ENCODE measurements around the gene TMEM92. TPM values are rescaled to one million over a fixed set of nuclear protein-coding genes. Genes with fewer than 3 reads are reported as not detected.

TMEM92 gene
- total and polyA plus RNA-seq, 4 donors = 0.05 to 17.9 (median 4.0) TPM

DNA sequence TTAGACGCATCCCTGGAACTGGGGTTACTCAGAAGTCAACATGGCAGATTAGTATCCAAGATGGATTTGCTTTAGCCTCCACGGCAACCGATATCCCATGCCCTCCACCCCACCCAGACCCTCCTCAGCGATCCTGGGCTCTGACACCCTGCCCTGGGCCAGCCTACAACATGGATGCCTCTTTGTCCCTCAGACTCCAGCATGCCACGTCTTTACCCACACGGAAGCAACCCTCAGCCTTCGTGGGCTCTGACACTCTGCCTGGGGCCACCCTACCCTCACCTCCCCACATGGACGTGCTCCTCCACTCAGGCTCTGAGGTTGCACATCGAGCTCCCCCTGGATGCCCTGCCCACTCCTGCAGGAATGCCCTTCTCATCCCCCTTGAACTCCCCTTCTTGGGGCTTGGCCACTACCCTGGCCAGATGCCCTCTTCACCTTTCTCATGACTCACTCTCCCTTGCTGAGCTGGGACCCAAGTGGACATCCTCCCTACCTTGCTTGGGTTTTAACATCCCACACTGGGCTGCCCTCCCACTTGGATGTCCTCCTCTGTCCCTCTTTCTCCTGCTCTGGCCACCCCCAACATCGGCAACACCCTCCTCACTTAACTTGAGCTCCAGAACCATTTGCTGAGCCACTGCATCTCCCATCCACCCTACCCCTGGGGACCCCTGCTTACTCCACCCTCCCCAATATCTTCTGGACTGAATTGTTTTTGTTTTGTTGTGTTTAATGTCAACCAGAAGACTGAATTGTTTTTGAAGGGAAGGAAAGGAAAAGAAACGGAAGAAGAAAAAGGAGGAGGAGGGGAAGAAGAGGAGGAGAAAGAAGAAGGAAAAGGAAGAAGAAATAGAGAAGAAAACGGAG is 18.3 kb upstream of the TMEM92 start:
- no peak overlapping the region for H3K9ac ChIP-seq (ENCODE audit: low read depth in 1 of 2, low read length in 2 of 2)
- no peaks in the 10 kb centered on the region for H3K4me1 ChIP-seq (ENCODE audit: control insufficient read depth in 4 of 4, insufficient read depth in 4 of 4, low read length in 3 of 4)
- no peaks in the 10 kb centered on the region for H3K27me3 ChIP-seq (ENCODE audit: control insufficient read depth in 4 of 4, insufficient read depth in 4 of 4, low read length in 3 of 4)
- DNase-seq (ENCODE audit: low spot score) = no peak
- TF ChIP-seq HNF4A (conservative IDR thresholded peaks at IDR 0.05) (no peak), SP1 (IDR thresholded peaks at IDR 0.05) (no peak), EGR1 (IDR thresholded peaks at IDR 0.05; ENCODE audit: low read depth in 2 of 2) (no peak), FOXA1 (IDR thresholded peaks at IDR 0.05) (no peak), RAD21 (IDR thresholded peaks at IDR 0.05) (no peak), FOXA2 (IDR thresholded peaks at IDR 0.05) (no peak)
- TF ChIP-seq, protein P1, sequence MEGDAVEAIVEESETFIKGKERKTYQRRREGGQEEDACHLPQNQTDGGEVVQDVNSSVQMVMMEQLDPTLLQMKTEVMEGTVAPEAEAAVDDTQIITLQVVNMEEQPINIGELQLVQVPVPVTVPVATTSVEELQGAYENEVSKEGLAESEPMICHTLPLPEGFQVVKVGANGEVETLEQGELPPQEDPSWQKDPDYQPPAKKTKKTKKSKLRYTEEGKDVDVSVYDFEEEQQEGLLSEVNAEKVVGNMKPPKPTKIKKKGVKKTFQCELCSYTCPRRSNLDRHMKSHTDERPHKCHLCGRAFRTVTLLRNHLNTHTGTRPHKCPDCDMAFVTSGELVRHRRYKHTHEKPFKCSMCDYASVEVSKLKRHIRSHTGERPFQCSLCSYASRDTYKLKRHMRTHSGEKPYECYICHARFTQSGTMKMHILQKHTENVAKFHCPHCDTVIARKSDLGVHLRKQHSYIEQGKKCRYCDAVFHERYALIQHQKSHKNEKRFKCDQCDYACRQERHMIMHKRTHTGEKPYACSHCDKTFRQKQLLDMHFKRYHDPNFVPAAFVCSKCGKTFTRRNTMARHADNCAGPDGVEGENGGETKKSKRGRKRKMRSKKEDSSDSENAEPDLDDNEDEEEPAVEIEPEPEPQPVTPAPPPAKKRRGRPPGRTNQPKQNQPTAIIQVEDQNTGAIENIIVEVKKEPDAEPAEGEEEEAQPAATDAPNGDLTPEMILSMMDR (IDR thresholded peaks at IDR 0.05; ENCODE audit: low read depth, low read length, missing input control) = no peak
- H3K36me3 ChIP-seq (ENCODE audit: control insufficient read depth in 4 of 4, insufficient read depth in 3 of 4, low read depth in 1 of 4, low read length in 3 of 4) = no peaks in the 10 kb centered on the region
- H3K4me3 ChIP-seq (ENCODE audit: low read depth in 1 of 3, low read length in 3 of 3) = no peak overlapping the region
- no peaks in the 10 kb centered on the region for H3K9me3 ChIP-seq (ENCODE audit: control insufficient read depth in 4 of 4, low read length in 3 of 4)
- no peak overlapping the region for H3K27ac ChIP-seq (ENCODE audit: low read depth in 1 of 2, low read length in 2 of 2)
- 84% methylated on average over 12 of the region's 12 CpGs for WGBS

DNA sequence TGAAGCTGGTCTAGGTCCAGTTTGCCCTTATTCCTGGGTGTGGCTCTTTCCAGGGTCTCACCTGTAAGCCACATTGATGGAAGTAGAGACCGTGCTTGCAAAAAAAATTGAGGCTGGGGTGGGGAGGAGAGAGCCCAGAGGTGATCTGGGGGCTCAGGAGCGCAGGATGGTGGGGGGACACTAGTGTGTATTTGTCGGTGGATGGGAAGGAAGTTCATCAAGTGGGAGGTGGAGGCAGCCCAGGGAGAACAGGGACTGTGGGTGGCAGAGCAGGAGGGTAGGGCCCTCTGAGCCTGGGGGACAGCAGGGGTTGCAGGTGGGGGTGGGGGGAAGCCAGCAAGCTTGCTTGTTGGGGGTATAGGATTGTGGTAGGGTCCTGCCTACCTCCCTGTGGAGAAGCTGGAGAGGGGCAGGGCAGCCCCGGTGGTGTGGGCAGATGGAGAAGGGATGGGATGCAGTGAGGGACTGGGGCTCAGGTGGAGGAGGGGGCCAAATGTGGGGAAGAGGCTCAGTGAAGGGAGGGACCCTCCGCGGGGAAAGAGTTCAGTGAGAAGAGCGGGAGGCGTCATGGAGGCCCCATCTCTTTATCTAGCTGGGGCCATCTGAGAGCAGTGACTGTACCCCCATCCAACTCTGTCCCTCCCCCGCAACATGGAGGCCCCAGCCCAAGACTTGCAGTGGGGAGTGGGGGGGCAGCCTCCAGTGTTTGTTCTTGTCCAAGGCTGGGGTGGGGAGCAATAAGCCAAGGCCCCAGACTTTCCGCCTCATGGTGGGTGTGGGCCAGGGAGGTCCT is 17.2 kb upstream of the TMEM92 start:
- Histone ChIP-seq H3K27me3 (ENCODE audit: control insufficient read depth in 4 of 4, insufficient read depth in 4 of 4, low read length in 3 of 4) (no peaks in the 10 kb centered on the region), H3K9ac (ENCODE audit: low read depth in 1 of 2, low read length in 2 of 2) (no peak overlapping the region), H3K4me3 (ENCODE audit: low read depth in 1 of 3, low read length in 3 of 3) (no peak overlapping the region), H3K4me1 (ENCODE audit: control insufficient read depth in 4 of 4, insufficient read depth in 4 of 4, low read length in 3 of 4) (no peaks in the 10 kb centered on the region), H3K36me3 (ENCODE audit: control insufficient read depth in 4 of 4, insufficient read depth in 3 of 4, low read depth in 1 of 4, low read length in 3 of 4) (no peaks in the 10 kb centered on the region), H3K9me3 (ENCODE audit: control insufficient read depth in 4 of 4, low read length in 3 of 4) (no peaks in the 10 kb centered on the region), H3K27ac (ENCODE audit: low read depth in 1 of 2, low read length in 2 of 2) (no peak overlapping the region)
- 87% methylated on average over 10 of the region's 10 CpGs for WGBS
- TF ChIP-seq, protein P2, sequence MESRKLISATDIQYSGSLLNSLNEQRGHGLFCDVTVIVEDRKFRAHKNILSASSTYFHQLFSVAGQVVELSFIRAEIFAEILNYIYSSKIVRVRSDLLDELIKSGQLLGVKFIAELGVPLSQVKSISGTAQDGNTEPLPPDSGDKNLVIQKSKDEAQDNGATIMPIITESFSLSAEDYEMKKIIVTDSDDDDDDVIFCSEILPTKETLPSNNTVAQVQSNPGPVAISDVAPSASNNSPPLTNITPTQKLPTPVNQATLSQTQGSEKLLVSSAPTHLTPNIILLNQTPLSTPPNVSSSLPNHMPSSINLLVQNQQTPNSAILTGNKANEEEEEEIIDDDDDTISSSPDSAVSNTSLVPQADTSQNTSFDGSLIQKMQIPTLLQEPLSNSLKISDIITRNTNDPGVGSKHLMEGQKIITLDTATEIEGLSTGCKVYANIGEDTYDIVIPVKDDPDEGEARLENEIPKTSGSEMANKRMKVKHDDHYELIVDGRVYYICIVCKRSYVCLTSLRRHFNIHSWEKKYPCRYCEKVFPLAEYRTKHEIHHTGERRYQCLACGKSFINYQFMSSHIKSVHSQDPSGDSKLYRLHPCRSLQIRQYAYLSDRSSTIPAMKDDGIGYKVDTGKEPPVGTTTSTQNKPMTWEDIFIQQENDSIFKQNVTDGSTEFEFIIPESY (IDR thresholded peaks at IDR 0.05) = no peak
- TF ChIP-seq FOXA2 (IDR thresholded peaks at IDR 0.05) (no peak), GABPA (IDR thresholded peaks at IDR 0.05 in 1 of 2, conservative IDR thresholded peaks at IDR 0.05 in 1 of 2) (no peak), SP1 (IDR thresholded peaks at IDR 0.05) (no peak)
- TF ChIP-seq, protein P3, sequence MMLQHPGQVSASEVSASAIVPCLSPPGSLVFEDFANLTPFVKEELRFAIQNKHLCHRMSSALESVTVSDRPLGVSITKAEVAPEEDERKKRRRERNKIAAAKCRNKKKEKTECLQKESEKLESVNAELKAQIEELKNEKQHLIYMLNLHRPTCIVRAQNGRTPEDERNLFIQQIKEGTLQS (IDR thresholded peaks at IDR 0.05) = no peak
- no peak for DNase-seq (ENCODE audit: low spot score)

DNA sequence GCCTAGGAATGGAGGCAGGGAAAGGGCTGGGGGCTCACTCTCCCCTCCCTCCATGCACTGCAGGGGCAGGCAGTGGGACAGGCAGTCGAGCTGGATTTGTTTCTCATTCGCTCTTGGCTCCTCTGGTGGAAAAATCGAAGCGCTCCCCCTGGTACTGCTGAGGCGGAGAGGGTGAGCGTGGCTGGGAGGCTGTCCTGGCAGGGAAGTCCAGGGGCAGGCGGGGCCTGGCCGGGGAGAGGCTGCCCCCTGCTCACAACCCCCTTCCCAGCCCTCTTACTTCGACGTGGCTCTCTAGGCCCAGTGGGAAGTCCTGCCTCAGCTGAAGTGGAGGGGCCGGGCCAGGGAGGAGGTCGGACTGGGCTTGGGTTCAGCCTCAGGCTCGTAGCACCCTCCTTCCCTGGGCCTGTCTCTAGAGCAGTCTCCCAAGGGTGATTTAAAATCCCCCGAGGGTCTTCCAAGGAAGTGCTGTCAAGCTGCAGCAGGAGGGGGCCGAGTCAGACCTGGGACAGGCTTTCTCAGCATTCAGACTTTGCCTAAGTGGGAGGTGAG is 16.5 kb upstream of the TMEM92 start:
- no peaks in the 10 kb centered on the region for H3K9me3 ChIP-seq (ENCODE audit: control insufficient read depth in 4 of 4, low read length in 3 of 4)
- H3K36me3 ChIP-seq (ENCODE audit: control insufficient read depth in 4 of 4, insufficient read depth in 3 of 4, low read depth in 1 of 4, low read length in 3 of 4) = no peaks in the 10 kb centered on the region
- no peak overlapping the region for H3K4me3 ChIP-seq (ENCODE audit: low read depth in 1 of 3, low read length in 3 of 3)
- H3K27ac ChIP-seq (ENCODE audit: low read depth in 1 of 2, low read length in 2 of 2) = no peak overlapping the region
- no peaks in the 10 kb centered on the region for H3K4me1 ChIP-seq (ENCODE audit: control insufficient read depth in 4 of 4, insufficient read depth in 4 of 4, low read length in 3 of 4)
- H3K27me3 ChIP-seq (ENCODE audit: control insufficient read depth in 4 of 4, insufficient read depth in 4 of 4, low read length in 3 of 4) = no peaks in the 10 kb centered on the region
- TF ChIP-seq EGR1 (IDR thresholded peaks at IDR 0.05; ENCODE audit: low read depth in 2 of 2) (no peak), RAD21 (IDR thresholded peaks at IDR 0.05) (no peak), YY1 (IDR thresholded peaks at IDR 0.05) (no peak), FOXA2 (IDR thresholded peaks at IDR 0.05) (no peak), GABPA (IDR thresholded peaks at IDR 0.05 in 1 of 2, conservative IDR thresholded peaks at IDR 0.05 in 1 of 2) (no peak), RXRA (IDR thresholded peaks at IDR 0.05) (no peak), FOXA1 (IDR thresholded peaks at IDR 0.05) (no peak), TAF1 (conservative IDR thresholded peaks at IDR 0.05) (no peak), NR2F2 (IDR thresholded peaks at IDR 0.05) (no peak)
- TF ChIP-seq, protein P4, sequence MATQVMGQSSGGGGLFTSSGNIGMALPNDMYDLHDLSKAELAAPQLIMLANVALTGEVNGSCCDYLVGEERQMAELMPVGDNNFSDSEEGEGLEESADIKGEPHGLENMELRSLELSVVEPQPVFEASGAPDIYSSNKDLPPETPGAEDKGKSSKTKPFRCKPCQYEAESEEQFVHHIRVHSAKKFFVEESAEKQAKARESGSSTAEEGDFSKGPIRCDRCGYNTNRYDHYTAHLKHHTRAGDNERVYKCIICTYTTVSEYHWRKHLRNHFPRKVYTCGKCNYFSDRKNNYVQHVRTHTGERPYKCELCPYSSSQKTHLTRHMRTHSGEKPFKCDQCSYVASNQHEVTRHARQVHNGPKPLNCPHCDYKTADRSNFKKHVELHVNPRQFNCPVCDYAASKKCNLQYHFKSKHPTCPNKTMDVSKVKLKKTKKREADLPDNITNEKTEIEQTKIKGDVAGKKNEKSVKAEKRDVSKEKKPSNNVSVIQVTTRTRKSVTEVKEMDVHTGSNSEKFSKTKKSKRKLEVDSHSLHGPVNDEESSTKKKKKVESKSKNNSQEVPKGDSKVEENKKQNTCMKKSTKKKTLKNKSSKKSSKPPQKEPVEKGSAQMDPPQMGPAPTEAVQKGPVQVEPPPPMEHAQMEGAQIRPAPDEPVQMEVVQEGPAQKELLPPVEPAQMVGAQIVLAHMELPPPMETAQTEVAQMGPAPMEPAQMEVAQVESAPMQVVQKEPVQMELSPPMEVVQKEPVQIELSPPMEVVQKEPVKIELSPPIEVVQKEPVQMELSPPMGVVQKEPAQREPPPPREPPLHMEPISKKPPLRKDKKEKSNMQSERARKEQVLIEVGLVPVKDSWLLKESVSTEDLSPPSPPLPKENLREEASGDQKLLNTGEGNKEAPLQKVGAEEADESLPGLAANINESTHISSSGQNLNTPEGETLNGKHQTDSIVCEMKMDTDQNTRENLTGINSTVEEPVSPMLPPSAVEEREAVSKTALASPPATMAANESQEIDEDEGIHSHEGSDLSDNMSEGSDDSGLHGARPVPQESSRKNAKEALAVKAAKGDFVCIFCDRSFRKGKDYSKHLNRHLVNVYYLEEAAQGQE (IDR thresholded peaks at IDR 0.05) = no peak
- TF ChIP-seq, protein P5, sequence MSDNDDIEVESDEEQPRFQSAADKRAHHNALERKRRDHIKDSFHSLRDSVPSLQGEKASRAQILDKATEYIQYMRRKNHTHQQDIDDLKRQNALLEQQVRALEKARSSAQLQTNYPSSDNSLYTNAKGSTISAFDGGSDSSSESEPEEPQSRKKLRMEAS (IDR thresholded peaks at IDR 0.05) = no peak
- no peak overlapping the region for H3K9ac ChIP-seq (ENCODE audit: low read depth in 1 of 2, low read length in 2 of 2)
- no peak for DNase-seq (ENCODE audit: low spot score)
- 84% methylated on average over 15 of the region's 15 CpGs for WGBS

Data from liver (tissue), 9 donors.